22Rv1 (cell line): Measurements from ENCODE around the gene ORAI2.
"Not testable (repeated sequence)": the region's sequence is repeated elsewhere in the genome, so short reads cannot be mapped to it uniquely, and the experiment has no call there.

ENCODE experiments used
- H3K27ac ChIP-seq: fragments of 450-650 bp; 2 replicates; pipeline ENCODE4 v1.5.1; 2017
- CTCF ChIP-seq: fragments of 450-650 bp; IDR thresholded peaks from 2 replicates; pipeline ENCODE4 v1.5.1; 2017; ENCODE audit warnings: mild to moderate bottlenecking
- ZFX ChIP-seq: fragments of 450-650 bp; IDR thresholded peaks from 2 replicates; pipeline ENCODE4 v1.6.1; 2017; ENCODE audit warnings: antibody characterized with exemption, borderline replicate concordance

The ORAI2 gene

GRCh38 chr7:102395873-102396709, 37.3 kb upstream of the ORAI2 start, which contains the start of gene PRKRIP1:
PRKRIP1 (plus strand) TSS chr7:102396363; CDS start chr7:102396412, 49 bp downstream.
- peak within 1 kb of the TSS; percentile 88 for H3K27ac ChIP-seq
- TF ChIP-seq ZFX, result no peak
- TF ChIP-seq CTCF, result no peak

GRCh38 chr7:102396710-102397019, 36.7 kb upstream of the ORAI2 start:
- no peak for TF ChIP-seq CTCF
- no peak for TF ChIP-seq ZFX
- peak overlapping the region; percentile 88 for H3K27ac ChIP-seq

GRCh38 chr7:102398543-102398942, 34.8 kb upstream of the ORAI2 start:
- TF ChIP-seq ZFX (no peak), CTCF (no peak)
- H3K27ac ChIP-seq, result no peak overlapping the region

- TF ChIP-seq ZFX, result no peak
- TF ChIP-seq CTCF, result no peak
- no peak overlapping the region for H3K27ac ChIP-seq
These were observed 33.0 kb upstream of the ORAI2 start for GRCh38 chr7:102400360-102400759.

- TF ChIP-seq CTCF, result no peak
- no peak overlapping the region for H3K27ac ChIP-seq
These were observed 29.8 kb upstream of the ORAI2 start for GRCh38 chr7:102403563-102403962.

- TF ChIP-seq ZFX, result no peak
- TF ChIP-seq CTCF, result peak; percentile 86
- H3K27ac ChIP-seq, result no peak overlapping the region
These were observed 29.1 kb upstream of the ORAI2 start for GRCh38 chr7:102404005-102404861.

- peak; percentile 65 for TF ChIP-seq CTCF
- H3K27ac ChIP-seq, result not testable (repeated sequence)
These were observed 28.6 kb upstream of the ORAI2 start for GRCh38 chr7:102404862-102405188.
